Endothelial cell of umbilical vein (primary cell): ENCODE results near the gene ECEL1. TPM values are rescaled to one million over a fixed set of nuclear protein-coding genes. Genes with fewer than 3 reads are reported as not detected.

Experiments used
- BruUV-seq: library from RNA; stranded (reverse); fragments of 400-500 nt; replicated peaks from 2 replicates; lab custom pipeline; 2021; lab: Mats Ljungman, UMichigan
- CTCF ChIA-PET: fragments of 300-600, 350-600 bp; sonication (Branson Sonifier 250); formaldehyde crosslinking; loops from one replicate; lab custom pipeline; 2021; ENCODE audit warnings: antibody characterized with exemption, inconsistent platforms; lab: Charles Lee
- POLR2A ChIA-PET: fragments of 300-600, 350-600 bp; sonication (Branson Sonifier 250); formaldehyde crosslinking; loops from one replicate; lab custom pipeline; 2021; ENCODE audit warnings: antibody characterized with exemption, inconsistent platforms; lab: Charles Lee
- DNase-seq: peaks from one replicate; pipeline ENCODE4 v3.0.0-alpha.2; 2011; ENCODE audit warnings: low read depth, low spot score
- FAIRE-seq: peaks from 2 replicates; lab custom pipeline; 2011; peaks lifted over from hg19 to GRCh38; lab: Jason Lieb, UNC
- H2AFZ ChIP-seq: 2 replicates; pipeline ENCODE4 v1.6.0; 2012; ENCODE audit warnings: low read depth, low read length, control low read depth, inconsistent platforms
- H3K27ac ChIP-seq: 2 replicates; pipeline ENCODE4 v1.5.1; 2011; ENCODE audit warnings: low read depth, mild to moderate bottlenecking, control low read depth, low read length, moderate library complexity; ENCODE audit not compliant: insufficient read depth
- H3K27me3 ChIP-seq, 2 experiments: 2 replicates each; pipeline versions ENCODE4 v1.6.0 to v1.6.1; 2011; ENCODE audit warnings: low read length in 2 of 2, mixed read lengths in 1 of 2; ENCODE audit not compliant: control insufficient read depth in 2 of 2, insufficient read depth in 2 of 2
- H3K36me3 ChIP-seq, 2 experiments: 2 replicates in 1 of 2; 3 replicates in 1 of 2; pipeline ENCODE4 v1.5.1; 2011; ENCODE audit warnings: low read length in 2 of 2, mild to moderate bottlenecking in 1 of 2, moderate library complexity in 1 of 2; ENCODE audit not compliant: control insufficient read depth in 2 of 2, insufficient read depth in 2 of 2; ENCODE audit errors: extremely low read depth in 1 of 2
- H3K4me1 ChIP-seq: 3 replicates; pipeline ENCODE4 v1.5.1; 2011; ENCODE audit warnings: mild to moderate bottlenecking, low read length; ENCODE audit not compliant: control insufficient read depth, insufficient read depth; ENCODE audit errors: extremely low read depth
- H3K4me2 ChIP-seq: 2 replicates; pipeline ENCODE4 v1.6.1; 2011; ENCODE audit warnings: low read length, control low read depth, mixed read lengths; ENCODE audit not compliant: insufficient read depth
- H3K4me3 ChIP-seq, 3 experiments: fragments of 200-600 bp in 1 of 3; sonication (generic), shearing (Covaris generic) in 1 of 3; replicated peaks in 1 of 3; 2 replicates each; pipeline ENCODE4 v1.5.1; 2011 to 2016; ENCODE audit warnings: control low read depth in 3 of 3, low read length in 3 of 3, mild to moderate bottlenecking in 2 of 3, inconsistent platforms in 1 of 3, low read depth in 1 of 3, moderate library complexity in 1 of 3; ENCODE audit not compliant: insufficient read depth in 1 of 3
- H3K79me2 ChIP-seq: 2 replicates; pipeline ENCODE4 v1.6.0; 2012; ENCODE audit warnings: low read length, inconsistent platforms; ENCODE audit not compliant: control insufficient read depth, insufficient read depth
- H3K9ac ChIP-seq: replicated peaks from 2 replicates; pipeline ENCODE3; 2011; ENCODE audit warnings: low read length, control low read depth; ENCODE audit not compliant: insufficient read depth; ENCODE audit errors: extremely low read depth
- H3K9me1 ChIP-seq: replicated peaks from 3 replicates; pipeline ENCODE4 v1.6.0; 2011; ENCODE audit warnings: mild to moderate bottlenecking, low read length; ENCODE audit not compliant: control insufficient read depth, insufficient read depth; ENCODE audit errors: extremely low read depth
- H3K9me3 ChIP-seq: replicated peaks from 2 replicates; pipeline ENCODE4 v1.5.1; 2012; ENCODE audit warnings: low read length, inconsistent platforms; ENCODE audit not compliant: control insufficient read depth, insufficient read depth
- H4K20me1 ChIP-seq: replicated peaks from 2 replicates; pipeline ENCODE3; 2011; ENCODE audit warnings: mild to moderate bottlenecking, low read length; ENCODE audit not compliant: control insufficient read depth, insufficient read depth; ENCODE audit errors: extremely low read depth
- EZH2 ChIP-seq: IDR thresholded peaks from 2 replicates; pipeline ENCODE4 v1.6.1; 2012; ENCODE audit warnings: borderline replicate concordance, low read depth, mild to moderate bottlenecking, moderate library complexity, low read length, inconsistent platforms; ENCODE audit not compliant: severe bottlenecking
- FOS ChIP-seq: IDR thresholded peaks from 2 replicates; pipeline ENCODE4 v1.6.1; 2011; ENCODE audit warnings: mild to moderate bottlenecking, low read length, moderate library complexity, borderline replicate concordance; ENCODE audit not compliant: insufficient read depth
- GATA2 ChIP-seq: IDR thresholded peaks from 2 replicates; pipeline ENCODE4 v1.7.0; 2011; ENCODE audit warnings: low read depth, mild to moderate bottlenecking, moderate library complexity, mixed read lengths, low read length; ENCODE audit not compliant: insufficient read length, insufficient read depth
- JUN ChIP-seq: IDR thresholded peaks from 2 replicates; pipeline ENCODE4 v1.6.1; 2011; ENCODE audit warnings: borderline replicate concordance, low read depth; ENCODE audit not compliant: insufficient read length, insufficient read depth
- MYC ChIP-seq: IDR thresholded peaks from one replicate; pipeline ENCODE4 v1.6.1; 2011; ENCODE audit warnings: mild to moderate bottlenecking, low read depth, low read length
- POLR2A ChIP-seq: IDR thresholded peaks from 2 replicates; pipeline ENCODE4 v1.6.1; 2012; ENCODE audit warnings: low read depth, mild to moderate bottlenecking, control low read depth, low read length
- POLR2AphosphoS5 ChIP-seq: IDR thresholded peaks from 2 replicates; pipeline ENCODE4 v1.6.1; 2012; ENCODE audit warnings: low read depth, mild to moderate bottlenecking, control low read depth, low read length, moderate library complexity; ENCODE audit not compliant: insufficient read depth
- dilution Hi-C: fragments of 300-500 bp; cut with MboI; formaldehyde crosslinking; loops from one replicate; pipeline ENCODE4 v1.15.0; 2019; ENCODE audit warnings: low sequenced_read_pairs; ENCODE audit not compliant: extremely low pct_ligation_motif_present
- intact Hi-C: fragments of 100-400 bp; cut with micrococcal nuclease; formaldehyde crosslinking; loops from one replicate; pipeline ENCODE4 v1.10.0; 2022
- polyA plus RNA-seq, 4 experiments: library from polyadenylated mRNA; depleted of rRNA in 3 of 4; stranded (reverse) in 3 of 4; unstranded in 1 of 4; fragments of >200 nt; gene quantifications; 2 replicates each; pipeline versions ENCODE4 v1.2.1 to v1.2.3, GENCODE V29; 2011 to 2012; ENCODE audit warnings: missing spikeins in 1 of 4
- total RNA-seq: library from RNA; stranded (reverse); gene quantifications from 2 replicates; pipeline ENCODE4 v1.2.3, GENCODE V29; 2021
- TF ChIP-seq, protein P1 (sequence below): IDR thresholded peaks from 2 replicates; pipeline ENCODE4 v1.6.1; 2011; ENCODE audit not compliant: insufficient read depth, insufficient read length
- TF ChIP-seq, protein P2 (sequence below), 2 donors: IDR thresholded peaks; 1 replicate in 1 of 2; 2 replicates in 1 of 2; pipeline ENCODE4 v1.5.1; 2011; ENCODE audit warnings: low read length in 2 of 2, mild to moderate bottlenecking in 2 of 2, moderate library complexity in 2 of 2, control low read depth in 1 of 2, inconsistent platforms in 1 of 2, low read depth in 1 of 2; ENCODE audit not compliant: insufficient read depth in 1 of 2; ENCODE audit errors: extremely low read depth in 1 of 2

The ECEL1 gene
- total and polyA plus RNA-seq, 2 donors (not counting 3 experiments of a cell fraction or from before 2014, with no cell fraction given): not detected

DNA sequence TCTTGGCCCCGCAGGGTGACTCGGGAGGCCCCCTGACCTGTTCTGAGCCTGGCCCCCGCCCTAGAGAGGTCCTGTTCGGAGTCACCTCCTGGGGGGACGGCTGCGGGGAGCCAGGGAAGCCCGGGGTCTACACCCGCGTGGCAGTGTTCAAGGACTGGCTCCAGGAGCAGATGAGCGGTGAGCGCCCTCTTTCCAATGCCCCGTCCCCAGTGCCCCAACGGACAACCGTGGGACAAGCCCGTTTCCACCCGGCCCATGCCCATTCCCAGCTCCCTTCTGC lies 35.7 kb upstream of the ECEL1 start:
- ChIA-PET POLR2A (no interaction called here), CTCF (interaction anchor here (0.9 to 4.6 kb wide), 6 partner anchors 8 to 673 kb away, joined by 3 to 44 read pairs (median 4); partner anchors contain the start of genes EIF4E2 and TIGD1)
- Histone ChIP-seq H3K4me2 (no peak overlapping the region), H3K9me3 (no peaks in the 10 kb centered on the region), H3K27ac (no peak overlapping the region), H3K9me1 (no peaks in the 10 kb centered on the region), H3K27me3 (peaks cover 21 to 31% of the 10 kb centered on the region in 2 experiments), H3K4me3 (no peak overlapping the region), H3K79me2 (no peaks in the 10 kb centered on the region), H2AFZ (no peak overlapping the region), H3K4me1 (no peaks in the 10 kb centered on the region), H3K36me3 (no peaks in the 10 kb centered on the region), H4K20me1 (no peaks in the 10 kb centered on the region), H3K9ac (no peak overlapping the region)
- intact Hi-C loops: loop anchor here (5.0 kb wide), 1 partner anchor 616 kb away; no protein-coding TSS in a partner anchor
- dilution Hi-C loops: no loop called here
- BruUV-seq: no TSS peak
- no peak for DNase-seq
- FAIRE-seq: no peak
- TF ChIP-seq FOS (no peak), JUN (no peak)

DNA sequence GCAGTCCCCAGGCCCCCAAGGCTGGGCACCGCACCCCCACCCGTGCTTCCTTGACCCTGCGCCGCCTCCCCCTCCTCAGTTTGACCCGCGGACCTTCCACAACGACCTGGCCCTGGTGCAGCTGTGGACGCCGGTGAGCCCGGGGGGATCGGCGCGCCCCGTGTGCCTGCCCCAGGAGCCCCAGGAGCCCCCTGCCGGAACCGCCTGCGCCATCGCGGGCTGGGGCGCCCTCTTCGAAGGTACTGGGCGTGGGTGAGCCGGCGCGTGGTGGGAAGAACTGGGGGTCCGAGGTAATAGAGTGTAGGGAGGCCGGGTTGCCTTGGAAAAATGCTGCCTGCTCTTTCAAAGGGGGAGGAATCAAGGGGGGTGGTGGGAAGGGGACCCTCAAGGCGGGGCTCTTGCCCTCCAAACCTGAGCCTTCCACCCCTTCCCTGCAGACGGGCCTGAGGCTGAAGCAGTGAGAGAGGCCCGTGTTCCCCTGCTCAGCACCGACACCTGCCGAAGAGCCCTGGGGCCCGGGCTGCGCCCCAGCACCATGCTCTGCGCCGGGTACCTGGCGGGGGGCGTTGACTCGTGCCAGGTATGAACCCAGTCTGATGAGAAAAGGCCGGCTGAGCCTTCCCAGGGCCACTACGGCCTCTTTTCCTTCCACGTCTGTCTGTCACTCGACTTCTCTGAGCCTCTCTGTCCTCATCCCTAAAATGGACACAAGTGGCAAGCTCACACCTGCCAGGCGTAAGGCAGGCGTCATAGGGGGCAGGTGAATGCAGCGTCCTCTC lies 35.2 kb upstream of the ECEL1 start:
- no peak for DNase-seq
- TF ChIP-seq GATA2 (no peak), POLR2A (no peak), POLR2AphosphoS5 (no peak), EZH2 (no peak), JUN (no peak), FOS (no peak), MYC (no peak)
- TF ChIP-seq, protein P1, sequence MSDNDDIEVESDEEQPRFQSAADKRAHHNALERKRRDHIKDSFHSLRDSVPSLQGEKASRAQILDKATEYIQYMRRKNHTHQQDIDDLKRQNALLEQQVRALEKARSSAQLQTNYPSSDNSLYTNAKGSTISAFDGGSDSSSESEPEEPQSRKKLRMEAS: no peak
- TF ChIP-seq, protein P2, sequence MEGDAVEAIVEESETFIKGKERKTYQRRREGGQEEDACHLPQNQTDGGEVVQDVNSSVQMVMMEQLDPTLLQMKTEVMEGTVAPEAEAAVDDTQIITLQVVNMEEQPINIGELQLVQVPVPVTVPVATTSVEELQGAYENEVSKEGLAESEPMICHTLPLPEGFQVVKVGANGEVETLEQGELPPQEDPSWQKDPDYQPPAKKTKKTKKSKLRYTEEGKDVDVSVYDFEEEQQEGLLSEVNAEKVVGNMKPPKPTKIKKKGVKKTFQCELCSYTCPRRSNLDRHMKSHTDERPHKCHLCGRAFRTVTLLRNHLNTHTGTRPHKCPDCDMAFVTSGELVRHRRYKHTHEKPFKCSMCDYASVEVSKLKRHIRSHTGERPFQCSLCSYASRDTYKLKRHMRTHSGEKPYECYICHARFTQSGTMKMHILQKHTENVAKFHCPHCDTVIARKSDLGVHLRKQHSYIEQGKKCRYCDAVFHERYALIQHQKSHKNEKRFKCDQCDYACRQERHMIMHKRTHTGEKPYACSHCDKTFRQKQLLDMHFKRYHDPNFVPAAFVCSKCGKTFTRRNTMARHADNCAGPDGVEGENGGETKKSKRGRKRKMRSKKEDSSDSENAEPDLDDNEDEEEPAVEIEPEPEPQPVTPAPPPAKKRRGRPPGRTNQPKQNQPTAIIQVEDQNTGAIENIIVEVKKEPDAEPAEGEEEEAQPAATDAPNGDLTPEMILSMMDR (IDR thresholded peaks at IDR 0.05; ENCODE audit: extremely low read depth in 1 of 2, insufficient read depth in 1 of 2, low read depth in 1 of 2, low read length in 2 of 2): no peak
- H3K4me2 ChIP-seq: no peak overlapping the region
- H4K20me1 ChIP-seq: no peaks in the 10 kb centered on the region
- H2AFZ ChIP-seq: no peak overlapping the region
- H3K79me2 ChIP-seq: no peaks in the 10 kb centered on the region
- no peaks in the 10 kb centered on the region for H3K4me1 ChIP-seq
- dilution Hi-C loops: no loop called here
- H3K9me1 ChIP-seq: no peaks in the 10 kb centered on the region
- H3K27me3 ChIP-seq: peaks cover 21 to 31% of the 10 kb centered on the region in 2 experiments
- CTCF ChIA-PET: interaction anchor here (0.9 to 4.6 kb wide), 8 partner anchors 7 to 672 kb away, joined by 3 to 44 read pairs (median 4); partner anchors contain the start of genes EIF4E2 and TIGD1
- intact Hi-C loops: loop anchor here (5.0 kb wide), 1 partner anchor 616 kb away; no protein-coding TSS in a partner anchor
- no TSS peak for BruUV-seq
- H3K4me3 ChIP-seq: no peak overlapping the region
- no peak overlapping the region for H3K27ac ChIP-seq
- POLR2A ChIA-PET: no interaction called here
- no peak for FAIRE-seq
- no peak overlapping the region for H3K9ac ChIP-seq
- no peaks in the 10 kb centered on the region for H3K9me3 ChIP-seq
- no peaks in the 10 kb centered on the region for H3K36me3 ChIP-seq
